ENCODE data around the gene UQCR10.

The UQCR10 gene

DNA sequence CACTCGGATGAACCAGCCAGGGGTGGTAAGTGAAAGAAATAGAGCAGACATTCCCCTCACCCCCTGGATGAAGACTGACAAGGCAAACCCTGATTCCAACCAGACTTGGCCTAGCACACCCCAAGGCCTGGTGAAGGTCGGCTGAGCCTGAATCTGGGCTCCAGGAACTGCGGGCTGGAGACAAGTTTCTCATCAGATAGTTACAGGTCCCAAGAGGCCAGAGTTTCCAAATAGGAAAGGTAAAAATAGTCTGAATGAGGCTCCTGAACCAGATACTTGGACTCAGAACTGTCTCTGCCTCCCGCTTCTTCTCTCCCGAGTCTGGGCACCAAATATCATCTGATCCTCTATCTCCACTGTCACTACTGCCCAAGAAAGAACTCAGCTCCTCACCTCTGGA lies 8.2 kb upstream of the UQCR10 start:
- in situ Hi-C loops (cut with MboI; ENCODE audit: low sequenced_read_pairs): no loop called here

DNA sequence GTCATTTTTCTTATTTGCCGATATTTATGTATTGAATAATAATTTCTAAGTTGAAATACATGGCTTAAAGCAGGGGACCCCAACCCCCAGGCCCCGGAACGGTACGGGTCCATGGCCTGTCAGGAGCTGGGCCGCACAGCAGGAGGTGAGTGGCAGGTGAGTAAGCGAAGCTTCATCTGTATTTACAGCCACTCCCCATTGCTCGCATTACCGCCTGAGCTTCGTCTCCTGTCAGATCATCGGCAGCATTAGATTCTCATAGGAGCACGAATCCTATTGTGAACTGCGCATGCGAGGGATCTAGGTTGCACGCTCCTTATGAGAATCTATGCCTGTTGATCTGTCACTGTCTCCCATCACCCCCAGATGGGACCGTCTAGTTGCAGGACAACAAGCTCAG lies 4.9 kb upstream of the UQCR10 start:
- in situ Hi-C loops (cut with MboI; ENCODE audit: low sequenced_read_pairs): no loop called here

DNA sequence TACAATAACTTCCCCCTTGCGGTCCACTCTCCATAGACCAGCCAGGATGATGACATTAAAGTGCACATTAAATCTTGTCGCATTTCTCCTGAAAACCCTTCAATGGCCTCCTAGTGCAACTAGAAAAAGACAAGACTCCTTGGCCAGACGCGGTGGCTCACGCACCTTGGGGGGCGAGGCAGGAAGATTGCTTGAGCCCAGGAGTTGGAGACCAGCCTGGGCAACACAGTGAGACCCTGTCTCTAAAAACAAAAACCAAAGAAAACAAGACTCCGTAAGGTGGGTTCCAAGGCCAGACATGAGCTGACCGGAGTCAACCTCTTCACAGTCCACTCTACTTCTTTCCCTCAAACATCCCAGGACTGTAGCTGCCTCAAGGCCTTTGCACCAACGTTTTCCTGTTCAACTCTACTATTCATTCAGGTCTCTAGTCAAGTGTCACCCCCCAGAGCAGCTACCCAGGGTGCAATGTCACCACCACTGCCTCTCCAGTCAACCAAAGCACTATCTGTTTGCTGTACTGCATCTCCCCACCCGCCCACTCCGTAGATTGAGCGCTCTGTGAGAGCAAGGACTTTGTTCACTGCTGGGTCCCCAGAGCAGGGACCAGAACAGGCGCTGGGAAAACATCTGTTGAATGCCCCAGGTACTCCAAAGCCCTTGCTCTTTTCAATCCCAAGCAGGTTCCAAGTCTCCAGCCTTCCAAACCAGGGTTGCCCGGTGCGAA lies 1.1 kb upstream of the UQCR10 start:
- in situ Hi-C loops (cut with MboI; ENCODE audit: low sequenced_read_pairs): no loop called here

DNA sequence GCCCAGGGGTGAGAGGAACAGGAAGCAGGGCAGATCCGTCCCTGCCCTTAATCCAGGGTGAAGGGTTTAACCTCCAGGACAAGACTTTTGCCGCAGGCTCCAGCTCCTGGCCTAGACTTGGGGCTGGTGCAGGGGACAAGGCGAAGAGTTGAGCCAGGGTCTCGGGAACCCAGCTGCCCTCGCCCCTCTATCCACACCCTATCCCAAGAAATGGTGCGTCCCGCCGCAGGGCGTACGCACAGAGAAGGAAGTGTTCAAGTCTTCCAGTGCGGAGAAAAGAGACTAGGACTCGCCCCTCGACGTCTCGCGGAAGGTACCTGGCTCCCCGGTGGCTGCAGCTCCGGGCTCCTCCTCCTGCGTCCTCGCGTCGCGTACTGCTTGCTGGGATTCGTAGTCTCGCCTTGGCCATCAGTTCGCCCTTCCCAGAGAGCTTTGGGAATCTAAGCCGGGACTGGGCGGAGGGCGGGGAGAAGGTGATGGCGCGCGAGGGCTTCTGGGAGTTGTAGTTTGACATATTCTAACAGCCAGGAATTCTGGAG lies 468 bp upstream of the UQCR10 start, which contains the start of gene ZMAT5:
Gene ZMAT5 (minus strand): TSS at position 376 of the 539 bp plus-strand sequence. CDS start 18,463 bp downstream, outside the sequence.
- in situ Hi-C loops (cut with MboI; ENCODE audit: low sequenced_read_pairs): no loop called here

DNA sequence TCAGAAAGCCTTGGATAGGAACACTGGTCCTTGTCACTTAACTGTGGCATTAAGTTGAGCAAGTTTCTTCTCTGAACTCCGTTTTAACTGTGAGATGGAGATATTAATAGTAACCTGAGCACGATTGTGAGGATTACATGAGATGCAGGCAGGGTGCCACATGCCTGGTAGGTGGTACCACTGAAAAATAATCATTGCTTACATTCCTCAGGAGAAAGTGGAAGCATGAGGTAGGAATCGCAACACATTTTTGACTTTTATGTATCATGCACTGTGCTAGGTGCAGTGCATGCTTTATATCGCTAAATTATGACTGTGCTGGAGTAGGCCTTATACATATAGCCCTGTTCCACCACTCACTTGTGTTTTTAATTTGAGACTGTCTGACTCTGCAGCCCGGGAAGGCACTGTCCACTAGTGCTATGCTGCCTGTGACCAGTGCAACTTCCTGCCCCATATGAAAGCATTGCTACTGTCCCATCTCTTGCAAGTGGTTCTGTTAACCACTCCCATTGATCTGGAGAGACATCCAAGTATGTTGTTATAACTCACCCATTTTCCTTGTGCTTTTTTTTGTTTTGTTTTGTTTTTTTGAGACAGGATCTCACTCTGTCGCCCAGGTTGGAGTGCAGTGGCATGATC lies 1.0 kb downstream of the UQCR10 start:
- in situ Hi-C loops (cut with MboI; ENCODE audit: low sequenced_read_pairs): no loop called here

DNA sequence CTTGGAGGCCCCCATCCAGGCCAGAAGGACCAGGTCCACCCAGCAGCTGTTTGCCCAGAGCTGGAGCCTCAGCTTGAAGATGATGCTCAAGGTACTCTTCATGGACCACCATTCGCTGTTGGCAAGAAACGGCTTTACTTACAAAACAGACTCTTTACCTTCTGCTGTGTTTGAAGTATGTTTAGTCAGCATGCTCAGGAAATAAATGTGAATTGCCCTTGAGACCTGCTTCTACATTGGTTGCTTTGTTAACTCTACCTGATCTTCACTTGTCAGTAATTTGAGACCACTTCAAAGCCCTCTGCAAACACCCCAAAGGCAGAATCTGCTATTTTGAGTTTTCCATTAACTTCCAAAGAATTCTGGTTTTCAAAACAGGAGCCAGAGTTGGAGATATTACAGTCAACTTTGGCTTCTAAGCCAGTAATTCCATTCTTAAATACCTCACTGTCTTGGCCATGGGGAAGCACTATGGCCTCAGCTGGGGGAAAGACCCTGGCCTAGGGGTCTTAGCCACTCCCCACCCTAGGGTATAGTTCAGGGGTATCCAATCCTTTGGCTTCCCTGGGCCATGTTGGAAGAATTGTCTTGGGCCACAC lies 2.7 kb downstream of the UQCR10 start:
- in situ Hi-C loops (cut with MboI; ENCODE audit: low sequenced_read_pairs): no loop called here

DNA sequence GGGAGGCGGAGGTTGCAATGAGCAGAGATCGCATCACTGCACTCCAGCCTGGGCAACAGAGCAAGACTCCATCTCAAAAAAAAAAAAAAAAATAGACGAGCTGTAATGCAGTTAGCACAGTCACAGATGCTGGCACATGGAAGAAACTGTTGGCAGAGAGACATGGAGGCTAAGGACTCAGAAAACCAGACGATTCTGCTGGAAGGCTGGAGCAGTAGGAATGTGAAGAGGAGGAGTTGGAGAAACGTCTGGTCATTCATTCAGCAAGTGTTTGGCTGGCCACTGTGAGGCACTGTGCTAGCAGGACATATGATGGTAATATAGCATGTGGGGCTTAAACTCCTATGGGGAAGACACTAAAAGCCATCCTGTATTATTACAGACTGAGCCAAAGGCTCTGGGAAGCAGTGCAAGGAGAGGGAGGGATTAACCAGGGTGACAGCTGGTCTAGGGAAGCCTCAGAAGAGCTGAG lies 5.0 kb downstream of the UQCR10 start:
- in situ Hi-C loops (cut with MboI; ENCODE audit: low sequenced_read_pairs): no loop called here

DNA sequence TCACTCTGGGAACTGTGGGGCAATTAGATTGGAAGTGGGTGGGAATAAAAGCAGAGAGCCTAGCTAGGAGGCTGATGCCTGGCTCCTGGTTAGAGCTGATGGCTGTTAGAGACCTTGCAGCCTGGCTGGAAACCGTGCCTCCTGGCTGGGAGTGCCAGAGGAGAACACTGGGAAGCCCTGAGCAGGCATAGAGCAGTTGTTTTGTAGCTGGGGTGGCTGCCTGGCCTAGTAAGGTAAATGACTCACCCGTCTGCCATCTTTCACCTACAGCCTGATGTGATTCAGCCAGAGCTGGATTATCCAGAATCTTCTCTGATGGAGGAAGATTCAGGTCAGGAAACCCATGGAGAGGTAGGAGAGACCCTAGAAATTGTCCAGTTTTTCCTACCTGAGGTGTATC lies 6.1 kb downstream of the UQCR10 start:
- in situ Hi-C loops (cut with MboI; ENCODE audit: low sequenced_read_pairs): no loop called here

DNA sequence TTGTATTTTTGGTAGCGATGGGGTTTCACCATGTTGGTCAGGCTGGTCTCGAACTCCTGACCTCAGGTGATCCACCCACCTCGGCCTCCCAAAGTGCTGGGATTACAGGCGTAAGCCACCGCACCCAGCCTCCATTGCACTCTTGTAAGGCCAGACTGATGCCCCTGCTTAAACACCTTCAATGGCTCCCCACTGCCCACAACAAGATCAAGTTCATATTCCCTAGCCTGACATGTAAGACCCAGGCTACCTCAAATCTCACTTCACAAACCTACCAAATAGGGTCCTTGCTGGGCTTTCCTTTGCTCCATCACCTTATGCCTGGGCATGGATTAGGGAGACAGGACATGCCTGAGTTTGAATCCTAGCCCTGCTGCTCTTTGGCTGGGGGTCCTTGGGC lies 13.1 kb downstream of the UQCR10 start:
- in situ Hi-C loops (cut with MboI; ENCODE audit: low sequenced_read_pairs): no loop called here

DNA sequence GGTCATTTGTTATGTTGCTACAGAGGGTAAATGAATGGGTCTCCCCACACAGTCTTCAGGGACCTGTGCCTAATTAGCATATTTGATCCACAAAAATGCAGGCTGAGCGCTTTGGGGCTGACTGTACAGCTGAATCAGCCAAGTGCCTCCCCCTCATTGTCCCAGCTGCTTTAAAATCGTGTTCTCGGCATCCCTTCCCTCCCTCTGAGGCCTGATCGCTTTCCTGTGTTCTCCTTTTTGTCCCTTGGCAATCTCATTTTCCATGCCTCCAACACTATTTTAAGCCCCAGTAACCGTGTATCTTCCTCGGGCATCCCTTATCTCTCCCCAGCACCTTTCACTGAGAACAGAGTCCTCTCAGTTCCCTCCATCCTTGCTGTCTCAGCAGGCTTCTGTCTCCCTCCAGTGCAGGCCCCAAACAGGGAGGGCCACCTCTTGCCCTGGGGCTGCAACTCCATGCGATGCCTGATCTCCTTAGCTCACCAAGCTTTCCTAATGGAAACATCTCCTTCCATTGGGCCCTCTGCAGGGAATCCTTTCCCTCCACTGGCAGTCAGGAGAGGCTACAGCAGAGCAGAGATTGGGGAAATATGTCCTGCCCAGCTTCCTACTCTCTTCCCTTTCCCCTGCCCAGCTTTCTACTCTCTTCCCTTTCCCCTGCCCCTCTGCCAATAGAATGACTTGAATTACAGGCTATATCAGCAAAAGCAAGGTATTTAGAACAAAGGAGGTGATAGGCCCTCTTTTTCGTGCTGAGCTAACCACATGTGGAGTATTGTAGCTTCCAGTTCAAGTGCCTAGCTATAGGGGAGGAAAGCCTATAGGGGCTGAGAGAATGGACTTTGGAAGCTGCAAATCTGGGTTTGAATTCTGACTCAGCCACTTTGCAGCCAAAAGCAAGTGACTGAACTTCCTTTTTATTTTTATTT lies 13.8 kb downstream of the UQCR10 start:
- in situ Hi-C loops (cut with MboI; ENCODE audit: low sequenced_read_pairs): no loop called here

DNA sequence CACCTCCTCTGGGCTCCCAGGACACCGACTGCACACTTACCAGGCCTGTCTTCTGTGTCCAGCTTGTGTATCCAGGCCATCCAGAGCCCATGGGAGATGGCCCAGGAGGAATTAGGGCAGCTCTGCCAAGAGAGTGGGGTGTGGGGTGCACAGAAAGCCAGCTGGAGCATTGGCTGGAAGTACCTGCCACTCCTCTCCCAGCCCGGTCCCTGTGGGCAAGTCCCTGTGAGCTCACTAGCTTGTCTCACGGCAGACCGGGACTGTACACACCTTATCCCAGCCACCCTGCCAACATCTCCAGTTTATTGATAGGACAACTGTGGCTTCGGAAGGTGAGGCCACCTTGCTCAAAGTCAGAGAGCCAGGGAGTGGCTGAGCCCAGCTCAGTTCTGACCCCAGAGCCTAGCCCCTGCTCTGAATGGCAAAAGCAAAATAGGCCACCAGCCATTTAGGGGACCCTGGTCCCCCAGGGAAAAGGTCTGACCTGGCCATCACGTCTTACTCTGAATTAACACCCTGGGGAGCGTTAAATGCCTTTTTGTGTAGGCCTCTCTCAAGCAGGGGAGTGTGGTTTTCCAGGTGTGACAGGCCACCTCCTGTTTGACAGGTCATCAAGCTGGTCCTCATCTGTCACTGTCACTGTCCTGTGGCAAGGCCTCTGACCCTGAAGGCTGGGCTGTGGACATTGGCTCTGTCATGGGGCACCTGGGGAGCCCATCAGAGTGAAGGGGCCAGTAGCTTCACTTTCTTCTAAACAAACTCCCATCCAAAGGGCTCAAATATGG lies 15.1 kb downstream of the UQCR10 start:
- in situ Hi-C loops (cut with MboI; ENCODE audit: low sequenced_read_pairs): no loop called here

DNA sequence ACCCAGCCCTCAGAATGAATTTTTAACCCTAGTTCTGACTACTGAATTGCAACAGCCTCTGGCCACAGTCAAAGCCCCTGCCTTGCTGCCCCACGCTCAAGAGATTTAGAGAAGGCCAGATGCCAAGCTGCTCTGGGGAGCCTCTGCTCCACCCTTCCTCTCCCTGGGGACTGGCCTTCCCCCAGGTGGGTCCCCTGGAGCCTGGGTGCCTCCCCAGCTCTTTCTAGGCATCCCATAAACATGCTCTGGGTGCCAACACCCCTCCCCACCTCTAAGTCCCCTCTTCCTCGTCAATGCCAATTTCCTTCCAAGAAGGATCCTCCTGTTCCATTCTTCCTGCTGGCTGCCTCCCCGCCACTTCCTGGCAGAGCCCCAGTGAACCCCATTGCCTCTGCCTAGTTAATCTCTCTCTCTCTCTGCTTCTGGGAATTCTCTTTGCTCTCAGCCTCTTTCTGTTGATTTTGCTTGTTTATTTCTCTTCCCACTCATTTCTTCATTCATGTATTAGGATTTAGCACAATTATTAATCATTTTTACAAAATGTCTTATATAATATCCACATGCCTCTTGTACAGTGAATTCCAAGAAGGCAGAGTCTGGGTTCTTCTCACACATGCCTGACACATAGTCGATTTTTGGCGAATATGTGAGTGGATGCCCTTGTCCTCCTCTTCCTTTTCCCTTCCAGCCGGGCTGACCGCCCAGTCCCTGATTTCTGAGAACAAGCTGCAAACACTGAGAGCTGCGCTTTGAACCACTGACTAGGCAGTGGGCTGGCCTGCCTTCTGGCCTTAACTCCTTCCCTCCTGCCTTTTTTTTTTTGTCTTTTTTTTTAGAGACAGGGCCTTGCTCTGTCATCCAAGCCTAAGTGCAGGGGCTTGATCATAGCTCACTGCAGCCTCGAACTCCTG lies 17.5 kb downstream of the UQCR10 start:
- in situ Hi-C loops (cut with MboI; ENCODE audit: low sequenced_read_pairs): no loop called here

DNA sequence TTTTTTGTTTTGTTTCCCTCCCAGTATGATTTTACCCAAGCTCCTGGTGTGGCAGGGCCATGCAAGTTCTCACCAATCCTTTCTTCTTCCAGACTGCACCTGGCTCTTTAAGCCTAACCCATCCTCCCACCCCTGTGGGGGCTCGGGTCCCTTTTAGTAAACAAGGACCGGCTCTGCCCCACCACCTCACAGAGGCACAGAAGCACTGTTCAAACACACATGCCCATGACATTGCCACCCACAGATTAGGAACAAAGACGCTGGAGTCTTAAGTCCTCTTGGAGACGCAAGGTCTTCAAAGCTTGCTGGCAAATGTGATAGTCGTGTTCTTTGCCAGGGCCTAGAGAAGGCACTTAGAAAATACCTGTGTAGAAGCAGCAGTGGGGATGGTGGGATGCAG lies 18.9 kb downstream of the UQCR10 start:
- in situ Hi-C loops (cut with MboI; ENCODE audit: low sequenced_read_pairs): no loop called here

DNA sequence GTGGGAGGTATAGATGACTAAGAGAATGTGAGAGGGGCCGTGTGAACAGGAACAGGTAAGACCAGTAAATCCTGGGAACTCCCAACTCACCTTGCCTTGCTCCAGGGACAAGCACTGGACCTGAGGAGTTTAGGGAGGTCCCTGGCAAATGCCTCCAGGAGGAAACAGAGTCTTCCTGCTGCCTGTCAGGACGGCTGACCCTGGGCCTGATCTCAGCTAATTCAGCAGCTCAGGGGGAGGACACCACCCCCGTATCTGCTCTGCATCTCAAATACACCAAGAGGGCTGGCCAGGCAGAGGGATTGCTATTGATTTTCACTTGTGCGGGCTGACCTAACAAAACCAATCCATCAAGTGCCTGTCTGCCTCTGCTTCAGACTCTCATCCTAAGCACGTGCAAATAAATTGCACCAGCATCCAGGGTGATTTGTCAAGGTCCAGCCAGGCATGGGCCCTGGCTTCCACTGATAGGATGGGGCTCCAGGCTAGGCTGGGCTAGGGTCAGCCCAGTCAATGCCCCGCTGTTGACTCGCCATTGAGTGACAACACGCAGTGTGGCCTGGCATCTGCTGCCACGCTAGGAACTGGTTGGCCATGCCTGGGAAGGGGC lies 20.3 kb downstream of the UQCR10 start:
- in situ Hi-C loops (cut with MboI; ENCODE audit: low sequenced_read_pairs): no loop called here

DNA sequence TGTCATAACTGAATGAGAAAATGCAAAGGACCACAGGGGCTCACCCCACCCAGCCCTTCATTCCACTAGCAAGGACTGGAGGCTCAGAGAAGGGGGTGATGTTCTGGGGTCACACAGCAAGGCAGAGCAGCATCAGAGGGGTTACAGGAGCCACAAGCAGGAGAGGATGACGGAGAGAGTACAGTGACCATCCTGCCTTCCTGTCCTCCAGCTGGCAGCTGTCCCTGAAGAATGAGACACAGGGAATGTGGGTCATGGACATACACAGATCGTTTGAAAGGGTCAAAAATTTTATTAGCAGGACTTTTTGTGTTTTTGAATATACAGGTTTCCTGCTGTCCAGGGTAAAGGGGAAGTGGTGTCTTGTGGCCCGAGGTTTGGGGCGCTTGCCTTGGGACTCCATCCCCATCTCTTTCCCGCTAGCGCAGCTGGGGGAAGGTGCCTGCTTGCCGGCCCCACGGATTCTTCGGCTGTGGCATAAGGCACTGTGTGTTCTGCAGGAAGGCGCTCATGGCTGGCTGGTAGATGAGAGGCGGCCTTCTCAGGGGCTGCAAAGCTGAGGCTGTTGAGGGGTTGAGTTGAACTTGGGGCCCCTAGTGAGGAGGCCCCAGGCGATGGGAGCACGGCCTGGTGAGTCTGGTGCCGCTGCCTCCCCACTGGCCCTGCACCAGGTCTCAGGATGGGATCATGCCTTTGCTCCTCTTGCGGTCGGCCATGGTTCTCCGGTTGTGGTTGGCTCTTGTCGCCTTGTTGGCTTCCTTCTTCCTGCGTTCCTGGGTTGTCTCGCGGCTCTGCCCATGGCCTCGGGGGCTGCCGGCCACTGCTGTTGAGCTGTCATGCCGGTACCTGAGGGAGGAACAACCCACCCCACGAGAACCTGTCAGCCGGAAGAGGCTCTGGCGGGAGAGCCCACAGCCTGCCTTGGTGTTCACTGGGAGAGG lies 21.4 kb downstream of the UQCR10 start:
- in situ Hi-C loops (cut with MboI; ENCODE audit: low sequenced_read_pairs): no loop called here

DNA sequence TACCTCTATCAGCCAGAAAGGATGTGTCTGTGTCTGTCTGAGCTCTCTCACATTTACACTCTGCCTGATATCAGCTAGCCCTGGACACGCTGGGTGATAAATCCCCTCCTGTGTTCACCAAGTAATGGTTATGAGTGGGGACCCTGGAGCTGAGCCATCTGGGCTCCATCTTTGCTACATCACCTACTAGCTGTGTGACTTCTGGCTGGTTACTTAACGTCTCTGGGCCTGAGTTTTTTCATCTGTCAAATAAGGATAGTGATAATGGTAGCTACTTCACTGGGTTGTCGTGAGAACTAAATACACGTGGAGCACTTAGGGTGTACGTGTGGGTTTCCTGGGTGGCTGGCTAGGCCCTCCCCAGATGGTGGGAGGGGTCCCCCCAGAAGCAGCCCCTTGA lies 22.9 kb downstream of the UQCR10 start:
- in situ Hi-C loops (cut with MboI; ENCODE audit: low sequenced_read_pairs): no loop called here

DNA sequence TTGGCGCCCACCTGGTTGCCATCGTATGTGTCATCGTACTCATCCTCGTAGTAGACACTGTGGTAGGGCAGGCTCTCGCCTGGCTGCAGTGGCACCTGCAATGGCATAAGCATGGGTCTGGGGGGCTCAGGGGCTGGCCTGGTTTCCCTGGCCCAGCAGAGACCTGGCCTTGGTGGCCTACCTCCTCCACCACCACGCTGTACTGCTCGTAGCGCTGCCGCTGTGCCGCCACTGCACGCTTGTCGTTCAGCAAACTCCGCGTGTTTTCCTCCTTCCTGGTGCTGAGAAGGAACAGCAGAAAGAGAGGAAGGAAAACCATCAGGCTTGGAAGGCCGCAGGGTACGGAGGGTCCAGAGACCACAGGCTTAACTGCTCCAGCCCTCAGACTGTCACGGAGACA lies 26.2 kb downstream of the UQCR10 start:
- in situ Hi-C loops (cut with MboI; ENCODE audit: low sequenced_read_pairs): no loop called here

Measured in hTERT RPE-1 (cell line).